Measurements from ENCODE around the gene FSCN2. TPM values are rescaled to one million over a fixed set of nuclear protein-coding genes. Genes with fewer than 3 reads are reported as not detected.

Gene FSCN2
- total RNA-seq, 4 donors from 2014 or later, result 1.1 to 2.3 (median 1.8) TPM; not detected in 1

GRCh38 chr17:81533339-81534141, 5.4 kb downstream of the FSCN2 start:
- TF ChIP-seq CTCF (IDR thresholded peaks at IDR 0.05), result no peak
- TF ChIP-seq POLR2A (IDR thresholded peaks at IDR 0.05), result no peak
- no peaks in the 10 kb centered on the region for H3K9me3 ChIP-seq
- 52% methylated on average over 7 of the region's 21 CpGs; no CpG with 5 or more reads in 1 of the 2 donors for WGBS, 2 donors
- peaks cover 6 to 17% (median 15%) of the 10 kb centered on the region in 3 donors for H3K4me1 ChIP-seq
- H3K27ac ChIP-seq, result no peak overlapping the region
- H3K4me3 ChIP-seq, result no peak overlapping the region
- H3K36me3 ChIP-seq, result peaks cover 0 to 8% (median 0%) of the 10 kb centered on the region in 3 donors
- no peak for DNase-seq
- peaks cover 5 to 78% (median 13%) of the 10 kb centered on the region in 4 donors for H3K27me3 ChIP-seq
- intact Hi-C loops (cut with DNase I), result no loop called here

- peaks cover 0 to 17% (median 0%) of the 10 kb centered on the region in 3 donors for H3K36me3 ChIP-seq
- H3K27ac ChIP-seq, result no peak overlapping the region
- H3K4me1 ChIP-seq, result peaks cover 6 to 17% (median 15%) of the 10 kb centered on the region in 3 donors
- peaks cover 5 to 70% (median 11%) of the 10 kb centered on the region in 4 donors for H3K27me3 ChIP-seq
- WGBS, 2 donors, result 36 to 57% methylated on average over 2 to 3 of the region's 6 CpGs
- intact Hi-C loops (cut with DNase I), result no loop called here
- no peak for DNase-seq
- no peak for TF ChIP-seq POLR2A (IDR thresholded peaks at IDR 0.05)
- no peak for TF ChIP-seq CTCF (IDR thresholded peaks at IDR 0.05)
- H3K4me3 ChIP-seq, result no peak overlapping the region
- no peaks in the 10 kb centered on the region for H3K9me3 ChIP-seq
Measured at GRCh38 chr17:81534157-81535006, 6.2 kb downstream of the FSCN2 start.

GRCh38 chr17:81535007-81535328, 6.8 kb downstream of the FSCN2 start:
- 64 to 90% methylated on average over 2 to 4 of the region's 5 CpGs for WGBS, 2 donors

GRCh38 chr17:81535480-81536298, 7.5 kb downstream of the FSCN2 start:
- Histone ChIP-seq H3K27me3 (peaks cover 5 to 57% (median 10%) of the 10 kb centered on the region in 4 donors), H3K27ac (no peak overlapping the region), H3K4me1 (peaks cover 6 to 17% (median 15%) of the 10 kb centered on the region in 3 donors), H3K9me3 (no peaks in the 10 kb centered on the region), H3K4me3 (no peak overlapping the region), H3K36me3 (peaks cover 3 to 30% (median 9%) of the 10 kb centered on the region in 3 donors)
- no peak for TF ChIP-seq CTCF (IDR thresholded peaks at IDR 0.05)
- no peak for TF ChIP-seq POLR2A (IDR thresholded peaks at IDR 0.05)
- DNase-seq, result no peak
- intact Hi-C loops (cut with DNase I), result no loop called here
- 100% methylated on average over 1 of the region's 13 CpGs; no CpG with 5 or more reads in 1 of the 2 donors for WGBS, 2 donors

More at GRCh38 chr17:81535007-81535328, 6.8 kb downstream of the FSCN2 start:
- no peak for DNase-seq
- peaks cover 0 to 23% (median 3%) of the 10 kb centered on the region in 3 donors for H3K36me3 ChIP-seq
- peaks cover 6 to 17% (median 15%) of the 10 kb centered on the region in 3 donors for H3K4me1 ChIP-seq
- no peak overlapping the region for H3K27ac ChIP-seq
- no peak overlapping the region for H3K4me3 ChIP-seq
- intact Hi-C loops (cut with DNase I), result no loop called here
- H3K9me3 ChIP-seq, result no peaks in the 10 kb centered on the region
- H3K27me3 ChIP-seq, result peaks cover 5 to 64% (median 10%) of the 10 kb centered on the region in 4 donors
- no peak for TF ChIP-seq CTCF (IDR thresholded peaks at IDR 0.05)
- TF ChIP-seq POLR2A (IDR thresholded peaks at IDR 0.05), result no peak

Data from esophagus squamous epithelium (tissue), 5 donors.